ENCODE results near the gene ZDHHC9. TPM values are rescaled to one million over a fixed set of nuclear protein-coding genes. Genes with fewer than 3 reads are reported as not detected.
A peak's percentile ranks its signal among the peaks of the same experiment; 100 is the strongest.

Gene ZDHHC9
- total and polyA plus RNA-seq, 8 donors: 34.3 to 89.2 (median 38.4) TPM

DNA sequence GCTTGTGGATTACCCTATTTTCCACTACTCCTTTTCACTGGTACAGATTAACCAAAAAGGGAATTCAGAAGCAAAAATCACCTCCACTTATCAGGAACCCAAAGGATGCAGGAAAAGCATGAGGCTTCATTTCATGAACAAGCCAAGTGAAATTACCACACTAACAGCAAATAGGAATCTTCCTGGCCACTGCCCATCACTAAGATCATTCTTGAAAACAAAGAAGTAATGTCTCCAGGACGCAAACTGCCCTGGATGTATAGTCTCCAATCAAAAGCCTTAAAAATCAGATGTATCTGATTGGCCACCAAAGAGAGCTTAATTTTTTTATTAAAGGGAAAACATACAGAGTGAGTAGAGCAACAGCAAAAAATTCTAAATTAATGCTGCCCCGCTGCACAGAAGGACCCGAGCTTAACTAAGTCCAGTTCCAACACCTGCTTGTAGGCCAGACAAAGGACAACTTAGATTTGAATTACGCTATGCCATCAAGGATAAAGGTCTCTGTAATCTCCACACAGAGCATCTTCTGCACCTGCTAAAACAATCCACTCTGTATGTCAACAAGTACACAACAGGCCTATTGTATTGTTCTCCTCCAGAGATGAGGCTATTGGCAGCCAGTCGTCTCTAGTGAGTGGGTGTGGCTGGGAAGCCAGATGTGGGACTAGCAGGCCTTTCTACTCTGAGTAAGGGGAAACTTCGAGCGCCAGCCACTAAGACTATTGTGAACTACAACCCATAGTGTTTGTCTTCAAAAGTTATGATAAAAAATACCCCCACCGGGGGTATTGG is 12.4 kb downstream of the ZDHHC9 start:
- no peak for DNase-seq
- Histone ChIP-seq H3K27me3 (no peaks in the 10 kb centered on the region), H3K9me3 (no peaks in the 10 kb centered on the region), H3K4me1 (no peaks in the 10 kb centered on the region), H3K4me3 (no peak overlapping the region), H3K36me3 (peaks cover 0 to 10% of the 10 kb centered on the region in 2 donors), H3K27ac (no peak overlapping the region)
- intact Hi-C loops (cut with DNase I): no loop called here
- ATAC-seq: no peak
- no peak for TF ChIP-seq CTCF (IDR thresholded peaks at IDR 0.05)

GRCh38 chrX:129830494-129830893 is 13.2 kb downstream of the ZDHHC9 start:
- Histone ChIP-seq H3K27me3 (no peaks in the 10 kb centered on the region), H3K36me3 (peaks cover 0 to 10% of the 10 kb centered on the region in 2 donors), H3K9me3 (no peaks in the 10 kb centered on the region), H3K4me1 (no peaks in the 10 kb centered on the region), H3K4me3 (no peak overlapping the region), H3K27ac (no peak overlapping the region)
- intact Hi-C loops (cut with DNase I): no loop called here
- peak; percentile 51 for ATAC-seq
- no peak for DNase-seq
- no peak for TF ChIP-seq CTCF (IDR thresholded peaks at IDR 0.05)

- Histone ChIP-seq H3K27me3 (no peaks in the 10 kb centered on the region), H3K27ac (no peak overlapping the region), H3K4me1 (no peaks in the 10 kb centered on the region), H3K36me3 (peaks cover 0 to 10% of the 10 kb centered on the region in 2 donors), H3K9me3 (no peaks in the 10 kb centered on the region), H3K4me3 (no peak overlapping the region)
- DNase-seq (no peak), ATAC-seq (no peak)
- no peak for TF ChIP-seq CTCF (IDR thresholded peaks at IDR 0.05)
- intact Hi-C loops (cut with DNase I): loop anchor here in 1 of 2 donors (10.0 kb wide), 1 partner anchor 211 kb away; no protein-coding TSS in a partner anchor
These were observed 17.8 kb downstream of the ZDHHC9 start for GRCh38 chrX:129825746-129826505.

DNA sequence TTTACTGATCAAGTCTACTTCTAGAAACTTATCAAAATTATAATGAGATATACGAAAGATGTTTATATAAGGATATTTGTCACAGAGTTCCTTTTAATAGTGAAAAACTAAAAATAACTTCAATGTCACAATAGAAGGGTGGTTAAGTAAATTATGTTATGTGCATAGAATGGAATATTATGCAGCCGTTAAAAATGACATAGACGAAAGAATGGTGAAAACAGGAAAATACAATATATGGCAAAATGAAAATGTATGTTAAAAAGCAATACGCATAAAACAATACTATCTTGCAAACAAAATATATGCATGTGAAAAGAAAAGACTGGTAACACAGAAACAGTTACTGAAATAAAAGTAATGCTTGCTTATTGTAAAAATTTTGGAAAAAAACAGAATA is 19.1 kb downstream of the ZDHHC9 start:
- ATAC-seq (no peak), DNase-seq (no peak)
- Histone ChIP-seq H3K27me3 (no peaks in the 10 kb centered on the region), H3K4me1 (no peaks in the 10 kb centered on the region), H3K27ac (no peak overlapping the region), H3K9me3 (no peaks in the 10 kb centered on the region), H3K4me3 (no peak overlapping the region), H3K36me3 (peaks cover 0 to 10% of the 10 kb centered on the region in 2 donors)
- no peak for TF ChIP-seq CTCF (IDR thresholded peaks at IDR 0.05)
- intact Hi-C loops (cut with DNase I): loop anchor here in 1 of 2 donors (10.0 kb wide), 1 partner anchor 210 kb away; no protein-coding TSS in a partner anchor

DNA sequence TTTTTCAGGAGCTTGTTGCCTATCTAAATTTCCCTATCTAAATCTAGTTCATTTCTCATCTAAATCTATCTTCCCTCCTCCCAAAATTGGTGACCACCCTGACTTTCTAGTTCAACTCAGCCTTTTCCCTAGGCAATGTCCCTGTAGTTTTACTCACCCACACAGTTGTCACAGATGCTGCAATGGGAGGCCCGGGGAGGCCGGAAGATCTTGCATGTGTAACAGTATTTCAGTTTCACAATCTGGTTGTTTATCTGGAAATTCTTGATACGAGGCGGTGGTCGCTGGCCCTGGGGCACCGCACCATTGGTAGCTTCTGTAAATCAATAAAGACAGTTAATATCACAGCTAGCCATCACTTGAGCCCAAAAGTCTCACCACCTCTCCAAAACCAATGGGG is 20.2 kb downstream of the ZDHHC9 start:
- no peak for TF ChIP-seq CTCF (IDR thresholded peaks at IDR 0.05)

More for the DNA sequence above, 20.2 kb downstream of the ZDHHC9 start:
- H3K4me3 ChIP-seq: no peak overlapping the region
- ATAC-seq (no peak), DNase-seq (no peak)
- intact Hi-C loops (cut with DNase I): loop anchor here in 1 of 2 donors (10.0 kb wide), 1 partner anchor 209 kb away; no protein-coding TSS in a partner anchor
- H3K4me1 ChIP-seq: no peaks in the 10 kb centered on the region
- H3K9me3 ChIP-seq: no peaks in the 10 kb centered on the region
- H3K27ac ChIP-seq: no peak overlapping the region
- peaks cover 0 to 10% of the 10 kb centered on the region in 2 donors for H3K36me3 ChIP-seq
- H3K27me3 ChIP-seq: no peaks in the 10 kb centered on the region

Data from left lung (tissue), 10 donors.